CD4-positive, alpha-beta T cell treated with Interferon alpha-2 for 1 hour (primary cell): ENCODE results near the gene BRD3.
A peak's percentile ranks its signal among the peaks of the same experiment; 100 is the strongest.
"Not testable (repeated sequence)": the region's sequence is repeated elsewhere in the genome, so short reads cannot be mapped to it uniquely, and the experiment has no call there.

ENCODE experiments used
- DNase-seq, 2 donors: peaks; one replicate each; pipeline ENCODE4 v3.0.0-alpha.2; 2020 to 2022

BRD3 gene

DNA sequence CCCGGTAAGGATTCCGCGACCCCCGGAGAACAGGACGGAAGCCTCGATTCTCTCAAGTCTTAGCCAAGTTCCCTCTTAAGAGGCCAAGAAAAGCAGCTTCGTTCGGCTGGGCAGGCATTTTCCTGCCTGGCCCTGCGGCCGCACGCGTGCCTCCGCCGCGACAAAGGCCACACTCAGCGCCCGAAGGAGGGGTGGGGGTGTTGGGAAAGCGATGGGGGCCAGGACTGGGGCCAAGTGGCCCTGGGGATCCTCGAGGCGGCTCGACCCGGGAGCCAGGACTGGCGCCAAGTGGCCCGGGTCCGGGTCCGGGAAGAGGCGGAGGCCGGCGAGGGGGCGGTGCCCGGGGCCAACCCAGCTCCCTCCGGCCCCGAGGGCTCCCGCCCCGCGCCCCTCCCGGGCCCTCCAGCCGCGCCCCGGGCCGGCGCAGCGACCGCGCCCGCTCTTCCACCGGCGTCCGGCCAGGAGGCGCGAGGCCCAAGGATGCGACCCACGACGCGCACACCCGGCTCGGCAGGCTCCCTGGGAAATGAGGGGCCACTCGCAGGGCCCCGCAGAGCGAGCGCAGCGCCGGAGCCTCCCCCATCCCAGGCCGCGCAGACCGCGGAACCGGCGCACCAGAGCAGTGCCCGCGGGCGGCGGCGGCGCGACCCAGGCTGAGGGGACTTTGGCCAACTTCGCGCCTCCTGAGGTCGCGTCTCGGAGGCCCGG, 76.5 kb downstream of the BRD3 start:
- DNase-seq: peak in 1 of 2 donors; percentile 9

DNA sequence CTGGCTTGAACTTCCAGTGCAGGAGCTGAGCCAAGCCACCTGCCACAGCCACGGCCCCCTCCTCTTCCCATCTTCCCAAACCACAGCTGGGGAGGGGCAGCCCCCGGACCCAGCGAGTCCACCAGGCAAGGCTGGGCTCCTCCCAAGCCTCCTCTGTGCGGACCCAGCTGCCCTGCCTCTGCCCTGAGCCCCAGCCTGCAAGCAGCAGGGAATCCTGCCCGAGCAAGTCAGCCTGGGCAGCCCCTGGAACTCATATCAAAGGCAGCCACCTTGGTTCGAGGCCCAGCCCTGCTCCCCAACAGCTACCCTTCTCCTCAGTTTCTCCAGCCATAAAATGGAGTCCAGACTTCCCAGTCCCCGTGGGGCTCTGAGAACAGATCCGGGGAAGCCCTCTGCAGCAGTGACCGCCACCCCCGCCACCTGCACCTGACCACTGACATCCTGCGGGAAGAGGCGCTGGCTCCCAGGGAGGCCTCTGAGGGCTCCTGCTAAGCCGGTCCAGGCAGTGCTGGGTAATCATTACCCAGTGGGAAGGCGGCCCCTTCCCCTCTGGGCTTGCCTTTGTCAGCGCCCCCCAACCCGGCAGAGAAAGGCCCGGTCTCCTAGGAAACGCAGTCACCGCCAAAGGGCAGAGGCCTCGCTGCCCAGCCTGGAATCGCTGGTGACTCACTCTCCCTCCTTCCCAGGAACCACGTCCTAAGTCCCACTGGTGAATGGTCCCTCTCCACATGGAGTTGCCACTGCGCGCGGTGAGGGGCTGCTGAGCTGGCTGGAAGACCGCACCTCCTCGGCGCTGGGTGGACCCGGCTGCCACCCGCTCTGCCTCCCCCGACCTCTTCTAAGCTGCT, 77.2 kb downstream of the BRD3 start:
- no peak for DNase-seq

DNA sequence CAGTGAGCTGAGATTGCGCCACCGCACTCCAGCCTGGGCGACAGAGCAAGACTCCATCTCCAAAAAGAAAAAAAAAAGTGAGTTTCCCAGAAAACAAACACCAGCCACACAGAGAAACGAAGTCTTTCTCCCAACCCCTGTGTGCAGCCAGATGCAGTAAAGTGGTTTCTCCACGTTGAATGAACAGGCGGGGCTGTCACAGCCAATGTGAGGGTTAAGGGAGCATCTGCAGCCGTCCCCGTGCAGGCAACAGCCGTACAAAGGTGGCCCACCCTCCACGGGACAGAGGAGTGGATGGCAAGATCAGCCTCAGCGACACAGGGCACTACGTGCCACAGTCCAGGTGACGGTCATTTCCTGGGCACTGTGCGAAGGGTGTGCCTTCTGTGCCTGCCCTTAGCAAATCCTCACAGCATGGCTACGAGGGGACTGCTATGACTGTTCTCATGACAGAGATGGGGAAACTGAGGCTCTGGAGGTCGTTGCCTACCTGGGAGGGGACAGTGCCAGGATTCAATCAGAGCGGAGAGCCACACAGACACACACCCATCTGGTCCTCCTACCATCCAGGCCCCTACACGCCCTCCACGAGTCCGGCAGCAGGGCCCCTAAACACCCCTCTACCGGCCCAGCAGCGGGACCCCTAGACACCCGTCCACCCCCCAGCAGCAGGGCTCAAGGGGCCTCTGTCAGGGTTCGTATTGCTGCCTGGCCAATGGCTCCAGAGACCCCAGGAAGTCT, 78.0 kb downstream of the BRD3 start:
- DNase-seq: no peak

DNA sequence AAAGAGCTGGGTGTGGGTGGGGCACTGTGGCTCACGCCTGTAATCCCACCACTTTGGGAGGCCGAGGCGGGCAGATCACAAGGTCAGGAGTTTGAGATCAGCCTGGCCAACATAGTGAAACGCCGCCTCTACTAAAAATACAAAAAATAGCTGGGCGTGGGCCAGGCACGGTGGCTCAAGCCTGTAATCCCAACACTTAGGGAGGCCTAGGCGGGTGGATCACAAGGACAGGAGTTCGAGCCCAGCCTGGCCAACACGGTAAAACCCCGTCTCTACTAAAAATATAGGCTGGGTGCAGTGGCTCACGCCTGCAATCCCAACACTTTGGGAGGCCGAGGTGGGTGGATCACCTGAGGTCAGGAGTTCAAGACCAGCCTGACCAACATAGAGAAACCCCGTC, 79.1 kb downstream of the BRD3 start:
- not testable (repeated sequence) for DNase-seq

DNA sequence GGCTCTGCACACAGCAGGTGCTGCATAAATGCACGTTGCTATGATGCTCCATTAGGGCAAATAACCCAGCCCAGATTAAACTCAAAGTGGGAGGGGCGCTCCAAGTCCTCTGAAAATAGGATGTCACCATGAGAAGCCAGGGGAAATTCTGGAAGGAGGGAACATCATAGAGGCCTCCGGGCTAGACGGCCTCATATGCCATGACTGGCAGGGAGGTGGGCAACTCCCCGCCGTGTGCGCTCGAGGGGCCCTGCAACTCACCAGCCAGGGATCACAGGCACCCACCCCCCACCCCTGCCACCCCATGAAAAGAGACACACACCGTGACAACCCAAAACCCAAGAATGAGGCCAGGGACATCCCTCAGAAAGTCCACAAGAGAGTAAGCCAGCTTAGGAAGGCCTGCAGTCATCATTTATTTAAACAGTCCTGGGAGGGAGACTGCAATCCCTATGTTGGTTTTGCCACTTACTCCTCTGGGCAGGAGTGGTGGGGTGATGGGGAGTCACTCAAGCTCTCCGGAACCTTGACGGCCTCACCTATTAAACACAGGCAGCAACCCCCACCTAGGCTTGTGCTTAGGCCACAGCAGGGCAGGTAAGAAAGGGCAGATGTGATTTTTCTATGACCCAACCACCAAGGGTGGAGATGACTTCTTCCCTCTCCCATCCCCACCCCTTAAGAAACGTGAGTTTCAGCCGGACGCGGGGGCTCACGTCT, 79.7 kb downstream of the BRD3 start:
- DNase-seq: no peak

DNA sequence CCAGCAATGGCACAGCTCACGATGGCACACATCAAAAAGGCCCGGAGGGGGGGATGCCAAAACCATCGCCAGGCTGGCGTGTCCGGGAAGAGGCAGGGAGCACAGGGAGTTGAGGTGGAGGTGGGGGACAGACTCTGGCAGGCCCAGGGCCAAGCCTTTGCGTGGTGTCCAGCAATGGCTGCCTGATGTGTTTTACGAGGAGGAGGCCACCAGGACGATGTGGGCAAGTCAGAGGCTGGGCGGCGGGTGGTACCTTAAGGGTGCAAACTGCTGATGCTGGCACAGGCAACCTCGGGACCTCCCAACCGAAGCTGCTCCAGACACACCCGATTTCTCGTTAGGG, 80.4 kb downstream of the BRD3 start:
- DNase-seq: no peak

DNA sequence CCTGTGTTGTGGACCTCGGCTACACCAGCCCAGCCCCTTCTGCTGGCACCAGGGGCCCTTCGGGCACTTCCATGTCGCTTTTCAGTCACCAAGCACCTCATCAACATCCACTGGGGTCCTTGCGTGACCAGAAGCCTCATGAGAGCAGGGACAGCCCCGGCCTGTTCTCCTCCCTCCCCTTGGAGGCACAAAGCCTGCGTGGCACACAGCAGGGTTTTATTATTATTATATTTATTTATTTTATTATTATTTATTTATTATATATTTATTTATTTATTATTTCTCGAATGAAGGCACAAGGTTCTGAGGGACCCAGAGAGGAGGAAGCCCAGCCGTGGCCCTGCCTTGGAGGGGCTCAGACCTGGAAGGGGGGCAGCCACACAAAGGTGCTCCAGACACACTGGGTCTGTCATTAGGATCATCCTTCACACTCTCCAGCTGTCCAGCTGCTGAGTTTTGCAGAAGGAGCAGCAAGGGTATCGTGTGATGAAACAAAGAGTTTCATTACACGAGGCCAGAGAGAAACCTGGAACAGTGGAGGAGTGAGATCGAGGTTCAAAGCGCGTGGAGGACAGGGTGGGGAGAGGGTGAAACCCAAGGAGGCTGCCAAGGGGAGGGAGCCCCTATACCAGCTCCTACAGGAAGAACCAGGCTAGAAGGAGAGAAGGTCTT, 80.9 kb downstream of the BRD3 start:
- DNase-seq: no peak

DNA sequence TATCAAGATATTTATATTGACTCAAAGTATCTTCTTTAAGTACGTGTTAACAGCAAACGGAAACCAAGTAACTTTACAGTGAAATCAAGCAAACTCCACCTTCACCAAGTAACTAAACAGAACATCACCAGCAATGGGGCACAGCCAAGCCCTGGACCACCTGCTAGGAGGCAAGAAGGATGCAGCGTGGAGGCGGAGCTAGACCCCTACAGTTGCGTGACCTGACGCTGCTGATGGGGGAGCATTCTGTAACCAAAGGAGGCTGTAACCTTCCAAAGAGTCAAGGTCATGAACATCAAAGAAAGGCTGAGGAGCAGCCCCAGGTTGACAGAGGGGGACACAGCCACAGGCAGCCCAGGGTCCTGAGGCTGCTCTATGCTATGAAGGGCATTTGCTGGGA, 81.8 kb downstream of the BRD3 start:
- no peak for DNase-seq

DNA sequence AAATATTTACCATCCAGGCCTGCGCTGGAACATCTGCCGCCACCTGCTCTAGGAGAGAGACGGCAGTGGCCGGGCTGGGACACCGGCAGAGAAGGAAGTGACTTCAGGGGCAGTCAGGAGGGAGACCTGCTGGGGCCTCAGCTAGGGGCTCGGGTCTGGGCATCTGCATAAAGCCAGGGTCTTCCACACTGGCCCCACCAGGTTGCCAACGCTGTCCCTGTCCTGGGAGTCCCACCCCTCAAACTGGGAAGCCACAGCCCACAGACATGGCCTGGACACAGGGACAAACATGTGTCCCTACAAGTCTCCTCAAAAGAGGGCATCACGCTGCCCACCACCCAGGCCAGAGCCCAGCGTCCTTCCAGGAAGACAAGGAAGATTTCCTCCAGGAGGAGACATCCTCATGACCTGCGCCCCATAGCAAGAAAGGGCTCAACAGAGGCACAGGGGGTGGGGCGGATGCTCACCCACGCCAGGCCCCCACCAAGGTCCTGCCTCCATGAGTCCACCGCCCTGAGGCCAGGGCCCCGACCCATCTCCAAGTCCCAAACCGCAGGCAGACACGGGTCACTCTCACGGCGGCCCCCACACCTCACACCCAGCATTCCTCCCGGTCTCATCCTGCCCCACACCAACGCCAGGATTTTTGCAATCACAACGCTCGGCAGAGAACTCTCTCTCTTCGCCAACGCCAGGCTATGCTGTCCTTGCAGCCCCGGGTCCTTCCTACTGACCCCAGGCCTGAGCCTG, 84.7 kb downstream of the BRD3 start:
- no peak for DNase-seq

DNA sequence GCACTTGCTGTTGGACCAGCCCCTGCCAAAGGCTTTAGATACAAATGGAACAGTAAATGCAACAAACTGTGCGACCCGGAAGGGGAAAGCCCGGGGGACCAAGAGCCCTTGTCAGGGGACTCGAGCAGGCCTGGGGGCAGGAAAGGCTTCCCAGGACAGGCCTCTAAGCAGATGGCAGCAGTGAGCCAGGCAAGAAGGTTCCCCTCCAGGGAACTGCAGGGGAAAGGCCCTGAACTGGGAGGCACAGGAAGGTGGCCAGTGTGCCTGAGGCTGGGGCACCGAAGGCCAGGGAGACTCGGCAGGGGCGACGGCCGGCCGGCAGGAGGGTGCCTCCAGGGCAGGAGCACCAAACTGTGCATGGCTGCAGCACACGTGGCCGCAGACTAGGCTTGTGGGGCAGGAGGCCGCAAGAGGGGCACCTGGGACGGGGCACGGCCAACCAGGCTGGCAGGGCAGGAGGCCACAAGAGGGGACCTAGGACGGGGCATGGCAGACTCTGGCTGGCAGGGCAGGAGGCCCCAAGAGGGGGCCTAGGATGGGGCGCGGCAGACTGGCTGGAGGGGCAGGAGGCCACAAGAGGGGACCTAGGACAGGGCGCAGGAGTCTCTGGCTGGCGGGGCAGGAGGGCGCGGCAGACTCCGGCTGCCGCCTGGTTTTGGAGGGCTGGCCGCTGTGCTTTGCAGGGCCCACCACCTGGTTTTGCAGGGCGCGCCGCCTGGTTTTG, 85.7 kb downstream of the BRD3 start:
- no peak for DNase-seq

DNA sequence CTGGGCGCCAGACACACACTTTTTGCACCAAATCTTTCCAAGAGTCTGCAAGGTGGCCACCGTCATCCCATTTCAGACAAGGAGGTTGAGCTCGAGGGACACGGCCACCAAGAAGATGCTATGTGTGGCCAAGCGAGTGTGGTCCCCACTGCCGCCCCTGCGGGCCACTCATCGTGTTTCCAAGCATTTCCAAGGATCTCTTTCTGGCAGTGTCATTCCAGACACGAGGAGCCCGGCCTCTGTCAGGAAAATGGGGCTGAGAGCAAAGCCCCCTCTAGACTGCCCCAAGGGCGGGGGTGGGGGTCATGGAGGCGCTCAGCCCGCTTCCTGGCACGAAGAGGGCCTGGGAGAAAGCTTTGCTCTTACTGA, 86.3 kb downstream of the BRD3 start:
- no peak for DNase-seq

DNA sequence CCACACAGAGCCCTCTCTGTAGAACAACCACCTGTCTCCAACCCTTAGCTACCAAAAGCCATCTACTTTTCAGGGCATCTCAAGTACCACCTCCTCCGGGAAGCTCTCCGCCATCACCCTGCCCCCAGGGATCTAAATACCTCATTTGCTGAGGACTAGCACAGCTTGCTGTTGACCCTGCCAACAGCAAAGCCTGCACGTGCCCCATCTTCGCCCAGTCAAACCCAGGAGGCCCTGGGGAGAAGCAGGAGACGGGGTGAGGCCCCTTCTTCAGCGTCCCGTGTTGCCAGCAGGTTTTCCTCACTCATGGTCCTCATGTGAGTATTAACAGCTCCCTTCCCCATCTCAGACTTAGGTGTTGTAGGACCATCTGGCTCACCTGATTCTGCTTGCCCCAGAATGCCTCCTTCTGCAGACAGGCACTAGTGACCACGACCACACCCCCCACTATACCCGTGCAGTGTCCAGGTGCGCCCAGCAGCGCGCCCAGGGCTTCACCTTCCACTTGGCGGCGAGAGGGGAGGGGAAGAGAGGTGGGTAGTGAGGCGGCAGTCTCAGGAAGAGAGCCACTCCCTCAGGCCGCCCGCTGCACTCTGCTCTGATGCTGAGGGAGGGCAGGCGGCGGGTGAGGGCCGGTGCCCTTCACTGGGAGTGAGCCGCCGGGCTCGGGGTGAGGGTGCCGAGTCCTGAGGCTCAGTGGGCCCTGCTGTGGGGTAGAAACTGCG, 86.8 kb downstream of the BRD3 start:
- DNase-seq: no peak
